Measurements from ENCODE around the gene FTSJ3.
"Not testable (repeated sequence)": the region's sequence is repeated elsewhere in the genome, so short reads cannot be mapped to it uniquely, and the experiment has no call there.

- not testable (repeated sequence) for TF ChIP-seq CTCF (IDR thresholded peaks at IDR 0.05; ENCODE audit: insufficient read depth, low read depth, low read length); EZH2 (IDR thresholded peaks at IDR 0.05; ENCODE audit: insufficient read depth, low read length)
These were observed 31.1 kb downstream of the FTSJ3 start for GRCh38 chr17:63796375-63796774.

Measured in astrocyte (in vitro differentiated cells and primary cell).